NOMO-1 treated with dmso at 0.1 percent for 144 hours (cell line): ENCODE data around the gene PCDH9.

Experiments used
- DNase-seq: peaks from one replicate; lab custom pipeline; 2025; ENCODE audit not compliant: unreplicated experiment; lab: John Stamatoyannopoulos, UW

The PCDH9 gene

GRCh38 chr13:67090856-67091255, 139.3 kb downstream of the PCDH9 start:
- DNase-seq: no peak

DNA sequence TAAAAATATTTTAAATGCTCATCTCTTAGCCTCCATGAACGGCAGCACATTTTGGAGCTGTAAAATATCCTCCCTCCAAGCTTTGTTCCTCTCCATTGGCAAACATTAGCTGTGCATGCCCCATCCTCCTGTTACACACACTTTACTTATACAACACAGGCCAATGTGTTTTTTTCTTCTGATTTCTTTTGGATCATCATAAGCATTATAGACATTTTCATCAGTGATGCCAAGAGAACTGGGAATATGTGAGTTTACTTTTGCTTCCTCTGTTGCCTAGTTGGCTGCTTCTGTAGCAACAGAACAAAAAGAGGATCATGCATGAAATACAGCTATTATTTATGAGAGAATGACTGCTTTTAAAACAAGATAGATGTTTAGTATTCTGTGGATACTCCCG, 142.6 kb downstream of the PCDH9 start:
- no peak for DNase-seq

GRCh38 chr13:67086260-67086659, 143.9 kb downstream of the PCDH9 start:
- DNase-seq: no peak

DNA sequence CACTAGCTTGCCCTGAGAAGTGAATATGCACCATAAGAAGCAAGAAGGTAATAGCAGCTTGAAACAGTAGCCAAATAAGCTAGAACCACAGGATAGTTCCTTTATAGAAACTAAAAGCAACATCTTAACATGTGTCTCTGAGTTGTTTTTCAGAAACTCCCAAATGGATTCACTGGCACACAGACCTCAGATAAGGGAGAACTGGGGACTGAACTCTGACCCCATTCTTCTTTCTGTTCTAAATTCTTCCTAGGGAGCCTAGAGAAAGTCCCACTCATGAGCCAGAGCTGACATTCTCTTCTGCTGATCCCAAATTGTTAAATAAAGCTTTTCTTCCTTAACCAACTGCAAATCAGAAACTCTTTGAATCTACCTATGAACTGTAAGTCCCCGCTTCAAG, 146.1 kb downstream of the PCDH9 start:
- no peak for DNase-seq

GRCh38 chr13:67083519-67083918, 146.6 kb downstream of the PCDH9 start:
- DNase-seq: no peak

GRCh38 chr13:67080351-67080750, 149.8 kb downstream of the PCDH9 start:
- DNase-seq: no peak

DNA sequence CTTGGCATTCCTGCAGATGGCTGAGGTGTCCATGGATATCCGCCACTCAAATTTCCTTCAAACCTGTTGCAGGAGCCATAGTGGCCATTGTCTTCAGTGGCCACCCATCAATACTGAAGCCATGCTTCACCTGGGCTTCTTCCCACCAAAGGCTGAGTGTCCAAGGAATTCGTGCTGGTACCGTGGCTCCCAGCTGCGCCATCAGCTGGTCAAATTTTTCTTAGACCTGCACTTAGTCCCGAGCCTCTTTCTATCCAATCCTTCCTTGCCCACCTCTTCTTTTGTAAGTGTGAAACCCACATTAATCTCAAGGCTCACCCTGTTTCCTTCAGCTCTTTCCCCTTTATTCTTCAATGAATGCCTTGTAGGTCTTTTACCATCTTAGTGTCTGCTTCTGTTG, 152.1 kb downstream of the PCDH9 start:
- DNase-seq: no peak

GRCh38 chr13:67077132-67077531, 153.0 kb downstream of the PCDH9 start:
- no peak for DNase-seq

DNA sequence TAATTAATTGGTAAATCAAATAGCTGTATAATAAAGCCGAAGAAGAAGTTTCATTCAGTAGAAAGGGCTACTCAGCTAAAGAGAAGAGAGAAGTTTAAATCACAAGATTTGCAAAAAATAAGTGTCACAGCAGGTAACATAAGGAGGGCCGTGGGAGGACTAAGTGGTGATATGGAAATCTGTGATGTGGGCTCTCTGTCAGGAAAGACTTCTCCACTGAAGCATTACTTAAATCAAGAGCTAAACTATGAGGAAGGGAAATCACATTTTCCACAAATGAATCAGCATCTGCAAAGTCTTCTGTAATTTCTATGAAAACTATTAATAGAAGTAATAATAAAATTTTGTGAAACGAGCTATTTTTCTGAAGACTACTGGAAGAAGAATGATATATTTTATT, 153.8 kb downstream of the PCDH9 start:
- DNase-seq: no peak

DNA sequence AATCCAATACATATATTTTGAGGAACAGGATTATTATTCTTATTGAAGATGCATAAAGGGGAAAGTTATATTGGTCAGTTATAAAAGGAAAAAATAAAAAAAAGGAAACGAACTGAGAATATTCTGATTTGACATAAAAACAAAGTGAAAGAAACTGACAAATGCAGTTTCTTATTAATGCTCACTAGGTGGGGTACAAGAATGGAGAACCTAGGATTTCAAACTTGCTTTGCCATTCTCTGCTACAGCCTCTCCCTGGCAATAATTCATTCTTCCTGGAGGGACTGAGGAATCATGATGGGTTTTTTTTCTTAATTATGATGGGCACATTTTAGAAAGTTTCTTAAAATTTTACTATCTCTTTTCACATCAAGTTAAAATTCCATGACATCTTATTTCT, 154.9 kb downstream of the PCDH9 start:
- no peak for DNase-seq

DNA sequence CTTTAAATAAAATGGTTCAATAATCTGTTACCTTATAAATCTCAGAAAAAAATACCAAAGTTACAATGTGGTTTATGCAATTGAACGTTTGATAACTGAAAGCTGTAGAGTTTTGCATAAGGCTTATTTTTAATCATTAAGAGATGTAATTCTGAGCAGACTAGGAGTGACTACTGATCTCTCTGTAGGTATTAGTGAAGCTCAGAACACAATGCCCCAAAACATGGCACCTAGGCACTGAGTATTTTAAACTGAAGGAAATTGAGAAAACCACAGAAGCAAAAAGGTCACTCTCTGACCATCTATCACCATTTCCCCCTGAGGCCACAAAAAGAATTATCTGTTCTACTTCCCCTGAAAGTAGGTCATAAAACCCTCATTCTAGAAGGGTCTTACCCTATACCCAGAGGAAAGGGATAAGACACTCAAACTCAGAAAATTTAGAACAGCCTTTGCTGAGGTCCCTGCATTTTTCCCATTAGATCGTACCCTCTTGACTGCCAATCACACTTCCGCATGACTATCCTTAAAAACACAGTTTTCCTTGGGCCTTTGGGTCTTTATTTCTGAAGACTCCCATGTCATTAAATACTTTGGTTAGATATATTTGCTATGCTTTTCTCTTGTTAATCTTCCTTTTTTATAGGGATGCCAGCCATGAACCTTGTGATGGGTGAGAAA, 158.1 kb downstream of the PCDH9 start:
- no peak for DNase-seq

GRCh38 chr13:67070306-67070705, 159.8 kb downstream of the PCDH9 start:
- no peak for DNase-seq

GRCh38 chr13:67069117-67069767, 160.9 kb downstream of the PCDH9 start:
- DNase-seq: no peak

DNA sequence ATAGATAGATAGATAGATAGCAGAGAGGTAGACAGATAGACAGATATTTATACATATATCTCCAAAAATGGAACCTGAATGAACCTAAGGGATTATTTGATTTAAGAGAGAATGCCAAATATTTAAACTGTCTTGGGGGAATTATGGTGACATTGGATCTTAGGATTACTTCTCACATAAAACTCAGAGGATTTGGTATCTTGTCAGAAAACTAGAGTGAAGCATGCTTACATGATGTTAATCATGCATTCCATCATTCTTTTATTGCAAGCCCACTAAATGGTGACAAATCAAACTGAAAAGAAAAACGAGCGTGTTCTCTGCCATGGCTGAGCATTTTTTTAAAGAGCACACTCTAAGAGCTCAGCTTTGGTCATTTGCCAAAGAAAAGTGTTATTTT, 165.2 kb downstream of the PCDH9 start:
- DNase-seq: no peak

DNA sequence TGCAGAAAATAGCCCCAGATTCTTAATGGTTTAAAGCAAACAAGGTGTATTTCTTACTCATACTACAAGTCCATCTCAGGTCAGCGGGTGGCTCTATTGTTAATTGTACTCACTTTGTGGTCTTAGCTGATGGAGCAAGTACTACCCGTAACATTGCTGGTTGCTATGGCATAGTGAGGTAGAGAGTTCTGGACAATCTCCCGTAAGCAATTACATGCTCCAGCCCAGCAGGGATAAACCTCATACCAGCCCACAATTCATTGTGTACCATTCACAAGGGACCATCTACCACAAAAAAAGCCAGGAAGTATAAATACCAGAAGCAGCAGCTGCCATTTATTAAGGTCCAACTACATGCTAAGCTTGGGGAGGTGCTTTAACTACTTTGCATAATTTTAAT, 167.1 kb downstream of the PCDH9 start:
- no peak for DNase-seq

DNA sequence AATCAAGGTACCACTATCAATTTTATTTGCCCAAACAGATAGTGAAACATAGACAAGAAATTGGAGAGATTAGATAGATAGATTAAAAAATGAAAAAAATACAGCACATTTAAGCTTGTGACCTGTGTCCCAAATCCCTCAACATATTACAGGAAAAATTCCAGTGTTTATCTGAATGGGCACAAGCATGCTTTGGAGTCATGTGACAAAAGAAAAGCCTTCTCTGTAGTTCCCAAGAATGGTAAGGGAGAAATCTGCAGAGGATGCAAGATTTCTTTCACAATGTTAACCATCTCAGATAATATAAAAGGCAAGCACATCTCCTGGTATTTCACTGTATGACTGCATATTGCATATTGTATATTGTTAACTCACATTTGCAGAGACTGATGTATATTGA, 168.0 kb downstream of the PCDH9 start:
- DNase-seq: no peak

- no peak for DNase-seq
These were observed 168.4 kb downstream of the PCDH9 start for GRCh38 chr13:67061750-67062149.

DNA sequence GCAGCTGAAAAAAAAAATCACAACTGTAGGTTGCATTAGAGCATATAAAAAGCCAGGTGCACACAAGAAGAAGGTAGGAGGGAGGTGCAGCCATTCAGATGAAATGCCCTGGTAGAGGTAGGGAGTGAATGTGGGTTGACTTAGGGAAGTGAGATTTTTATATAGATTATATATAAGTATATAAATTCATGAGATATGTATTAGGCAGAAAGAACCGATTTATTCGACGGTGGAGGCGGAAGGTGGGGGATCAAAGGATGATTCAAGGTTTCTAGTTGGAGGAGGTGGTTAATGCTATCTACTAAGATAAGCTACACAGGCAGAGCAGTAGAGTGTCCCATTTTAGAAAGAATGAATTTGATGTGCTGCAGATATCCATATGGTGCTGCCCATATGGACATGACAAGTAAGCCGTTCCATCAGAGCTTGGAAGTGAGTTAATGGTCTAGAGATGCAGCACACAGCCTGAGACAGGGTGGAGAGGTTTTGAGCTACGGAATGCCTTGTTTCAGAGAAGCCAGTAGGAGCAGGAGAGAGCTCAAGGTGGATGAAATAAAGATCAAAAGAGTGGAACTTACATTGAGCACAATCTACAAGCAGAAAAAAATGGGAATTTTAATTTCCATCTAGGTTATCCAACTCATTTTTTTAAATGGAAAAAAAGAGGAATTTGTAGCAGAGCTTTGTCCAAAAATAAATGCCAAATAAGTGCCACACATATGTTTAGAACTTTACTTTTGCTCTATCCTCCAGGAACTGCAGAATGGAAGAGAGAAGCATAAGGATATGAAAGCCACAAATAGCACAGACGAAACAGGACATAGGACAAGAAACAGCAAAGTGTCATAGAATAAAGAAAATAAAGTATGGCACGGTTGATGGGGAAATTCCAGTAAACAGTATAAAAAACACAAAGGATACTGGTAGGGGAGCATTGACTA, 177.3 kb downstream of the PCDH9 start:
- no peak for DNase-seq

DNA sequence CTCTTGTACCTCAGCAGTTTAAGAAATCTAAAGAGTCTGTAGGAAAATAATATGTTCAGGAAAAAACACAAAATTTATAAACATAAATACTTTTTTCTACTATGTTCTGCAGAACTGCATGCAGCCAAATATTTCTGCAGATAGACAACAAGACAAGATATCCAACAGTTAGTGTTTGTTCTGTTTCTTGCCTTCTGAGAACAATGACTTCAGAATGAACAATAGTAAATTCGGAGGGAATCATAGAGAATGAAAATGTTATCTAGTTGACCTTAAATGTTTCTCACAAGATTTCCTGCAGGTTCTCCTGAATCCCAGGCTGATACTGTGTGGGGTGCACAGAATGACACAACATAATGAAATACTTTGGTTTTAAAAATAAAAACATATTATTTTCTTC, 180.4 kb downstream of the PCDH9 start:
- DNase-seq: no peak

DNA sequence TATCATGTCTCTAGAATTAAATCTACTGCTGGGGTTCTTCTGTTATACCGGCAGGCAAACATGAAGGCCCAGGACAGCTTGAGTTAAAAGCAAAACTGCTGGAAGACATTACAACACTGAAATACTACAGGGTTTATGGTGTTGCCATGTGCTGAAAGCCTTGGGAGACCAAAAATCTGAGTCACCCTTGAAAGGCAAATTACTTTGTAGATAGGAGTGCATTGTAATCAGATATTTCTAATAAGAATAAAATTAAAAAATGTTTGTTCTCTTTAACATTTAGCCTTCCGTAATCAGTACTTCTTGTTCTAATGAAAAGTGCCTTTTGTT, 181.3 kb downstream of the PCDH9 start:
- no peak for DNase-seq

GRCh38 chr13:67048084-67048820, 181.9 kb downstream of the PCDH9 start:
- DNase-seq: no peak
